HG03520 (cell line): Measurements from ENCODE around the gene CAPN11.
A peak's percentile ranks its signal among the peaks of the same experiment; 100 is the strongest.
"Not testable (repeated sequence)": the region's sequence is repeated elsewhere in the genome, so short reads cannot be mapped to it uniquely, and the experiment has no call there.

Experiments
- ATAC-seq: cut with Tn5 transposase; IDR thresholded peaks from one replicate; pipeline ENCODE4 v1.9.1; 2021; ENCODE audit warnings: mild to moderate bottlenecking, moderate library complexity; ENCODE audit not compliant: unreplicated experiment

CAPN11 gene

DNA sequence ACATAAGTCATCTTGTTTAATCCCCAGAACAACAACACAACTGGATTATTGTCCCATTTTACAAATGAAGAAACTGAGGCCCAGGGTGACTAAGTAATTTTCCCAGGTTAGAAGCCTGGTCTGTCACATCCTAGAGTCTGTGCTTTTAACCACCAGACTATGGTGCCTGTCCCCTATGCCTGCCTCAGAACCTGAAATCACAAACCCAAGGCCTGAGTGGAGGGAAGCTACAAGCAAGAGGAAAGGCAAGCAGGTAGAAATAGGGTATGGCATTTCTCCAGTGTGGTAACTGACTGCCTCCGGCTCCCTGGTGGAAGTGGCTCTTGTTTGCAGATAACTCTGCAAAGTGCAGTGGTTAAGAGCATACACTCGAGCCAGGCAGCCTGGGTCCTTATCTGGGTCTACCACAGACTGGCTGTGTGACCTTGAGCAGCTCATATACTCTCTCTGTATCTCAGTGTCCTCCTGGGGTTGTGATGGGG is 28.7 kb upstream of the CAPN11 start:
- no peak for ATAC-seq

DNA sequence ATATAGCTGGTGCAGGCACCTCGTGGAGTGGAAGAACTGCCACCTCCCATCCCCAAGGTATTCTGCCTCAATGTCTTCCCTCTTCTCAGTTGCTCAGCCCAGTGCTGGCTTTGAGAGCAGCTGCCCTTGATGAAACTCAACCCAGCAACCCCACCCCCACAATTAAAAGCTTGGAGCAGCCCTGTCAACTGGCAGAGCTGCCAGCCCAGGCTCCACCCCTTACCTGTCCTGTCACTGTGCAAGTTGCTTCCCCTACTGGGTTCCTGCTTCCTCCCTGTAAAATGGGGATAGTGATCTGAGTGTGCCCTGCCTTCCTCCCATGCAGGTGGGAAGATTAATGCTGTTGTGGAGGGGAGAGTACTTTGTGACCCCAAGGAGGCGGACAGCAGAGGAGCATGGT is 26.7 kb upstream of the CAPN11 start:
- no peak for ATAC-seq

DNA sequence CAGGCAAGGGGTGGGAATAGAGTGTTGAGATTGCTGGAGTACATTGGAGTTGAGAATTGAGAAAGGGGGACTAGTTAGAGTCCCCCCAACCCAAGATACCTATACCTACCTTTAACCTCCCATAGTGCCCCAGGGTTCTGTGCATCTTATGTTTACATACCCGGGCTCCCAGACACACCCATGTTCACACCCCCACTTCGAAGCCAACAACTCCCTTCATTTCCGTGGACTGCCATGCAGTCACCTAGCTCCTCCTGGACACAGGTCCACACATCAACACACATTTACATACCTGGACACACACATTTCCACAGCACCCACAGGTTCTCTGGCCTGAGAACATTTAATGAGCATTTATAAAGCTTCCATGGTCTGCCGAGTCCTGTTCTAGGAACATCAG is 26.1 kb upstream of the CAPN11 start:
- ATAC-seq: no peak

DNA sequence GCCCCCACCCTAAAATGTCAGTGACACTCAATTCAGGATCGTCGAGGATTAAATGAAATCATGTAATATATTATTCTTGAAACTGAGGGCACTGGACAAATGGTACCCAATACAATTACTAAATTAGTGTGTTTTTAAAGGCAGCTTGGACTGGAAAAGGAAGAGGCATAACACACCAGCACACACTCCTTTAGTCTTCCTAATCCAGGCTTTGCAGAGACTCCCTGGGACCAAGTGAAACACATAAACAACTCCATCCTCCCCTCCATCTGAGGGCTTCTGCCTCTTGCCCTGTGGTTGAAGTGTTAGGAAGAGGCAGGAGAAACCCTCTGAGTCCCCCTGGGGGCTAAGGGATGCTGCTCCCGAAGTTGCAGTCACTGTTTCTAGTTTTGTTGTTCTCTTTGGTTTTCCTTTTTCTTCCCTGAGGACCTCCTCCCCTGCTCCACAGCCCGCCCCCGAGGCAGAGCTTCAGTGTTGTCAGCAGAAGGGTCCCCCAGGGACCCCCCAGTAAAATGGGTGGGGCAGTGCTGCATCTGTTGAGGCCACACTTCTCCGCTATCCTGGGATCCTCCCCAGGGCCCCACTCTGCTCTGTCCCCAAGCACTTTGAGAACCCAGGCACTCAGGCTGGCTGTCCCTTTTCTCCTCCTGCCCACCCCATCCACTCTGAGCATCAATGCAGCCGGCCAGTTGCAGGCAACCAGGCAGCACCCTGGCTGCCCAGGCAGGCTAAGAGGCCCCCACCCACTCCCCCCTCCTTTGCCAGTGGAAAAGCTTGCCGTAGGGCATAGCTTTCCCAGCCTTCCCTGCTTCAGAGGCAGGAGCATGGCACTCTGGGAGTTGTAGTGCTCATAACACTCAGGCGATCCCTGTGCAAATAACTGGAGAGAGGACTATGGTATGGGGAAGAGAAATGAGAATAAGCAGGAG is 25.4 kb upstream of the CAPN11 start:
- ATAC-seq: no peak

DNA sequence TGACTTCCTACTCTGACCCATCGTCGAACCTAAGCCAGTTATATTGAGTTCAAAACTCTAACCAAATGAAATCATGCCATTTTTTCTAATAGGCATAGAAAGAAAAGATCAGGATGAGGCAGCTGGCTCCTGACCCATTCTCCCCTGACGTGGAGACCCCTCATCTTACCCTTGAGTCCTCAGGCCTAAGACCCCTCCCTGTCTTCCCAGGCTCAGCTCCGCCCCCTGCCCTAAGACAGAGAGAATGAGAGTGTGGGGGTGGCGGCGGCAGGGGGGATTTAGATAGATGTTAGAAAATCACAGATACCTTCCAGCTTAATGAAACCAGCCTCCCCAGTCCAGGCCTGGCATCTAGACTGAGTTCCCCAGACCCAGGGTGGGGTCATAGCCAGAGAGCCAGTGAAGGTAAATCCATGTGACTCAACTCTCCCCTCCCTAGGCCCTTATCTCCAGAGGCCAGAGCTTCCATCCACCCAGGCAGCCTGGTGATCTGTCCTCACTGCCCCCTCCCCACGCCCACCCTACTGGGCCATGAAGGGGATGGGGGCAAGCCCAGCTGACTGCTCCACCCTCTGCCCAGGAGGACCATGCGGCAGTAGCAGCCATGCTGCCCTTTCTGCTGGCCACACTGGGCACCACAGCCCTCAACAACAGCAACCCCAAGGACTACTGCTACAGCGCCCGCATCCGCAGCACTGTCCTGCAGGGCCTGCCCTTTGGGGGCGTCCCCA is 24.5 kb upstream of the CAPN11 start:
- no peak for ATAC-seq

DNA sequence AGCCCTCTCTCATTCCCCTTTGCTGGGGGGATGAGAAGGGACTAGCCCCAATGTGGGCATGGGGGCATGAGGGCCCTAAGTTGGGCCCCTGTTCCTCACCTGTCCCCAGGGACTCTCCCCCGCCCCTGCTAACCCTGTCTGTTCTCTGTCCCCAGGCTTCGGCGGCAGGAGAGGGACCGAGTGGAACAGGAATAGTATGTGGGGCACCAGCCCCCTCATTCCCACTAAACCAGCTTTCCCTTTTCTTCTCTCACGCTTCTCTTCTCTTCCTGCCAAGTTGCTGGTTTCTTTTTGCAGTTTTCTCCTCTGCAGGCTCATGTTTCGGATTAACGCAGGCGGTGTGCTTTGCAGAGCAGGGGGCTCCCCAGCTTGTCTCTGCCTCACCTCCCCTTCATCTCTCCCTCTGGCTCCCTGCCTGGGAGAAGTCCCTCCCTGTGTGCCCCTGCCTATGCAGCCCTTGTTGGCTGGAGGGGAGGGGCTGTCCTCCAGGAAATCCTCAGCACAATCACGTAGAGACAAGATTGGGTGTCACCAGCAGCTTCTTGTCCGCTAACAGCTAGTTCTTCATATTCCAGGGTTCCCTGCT is 23.4 kb upstream of the CAPN11 start:
- no peak for ATAC-seq

DNA sequence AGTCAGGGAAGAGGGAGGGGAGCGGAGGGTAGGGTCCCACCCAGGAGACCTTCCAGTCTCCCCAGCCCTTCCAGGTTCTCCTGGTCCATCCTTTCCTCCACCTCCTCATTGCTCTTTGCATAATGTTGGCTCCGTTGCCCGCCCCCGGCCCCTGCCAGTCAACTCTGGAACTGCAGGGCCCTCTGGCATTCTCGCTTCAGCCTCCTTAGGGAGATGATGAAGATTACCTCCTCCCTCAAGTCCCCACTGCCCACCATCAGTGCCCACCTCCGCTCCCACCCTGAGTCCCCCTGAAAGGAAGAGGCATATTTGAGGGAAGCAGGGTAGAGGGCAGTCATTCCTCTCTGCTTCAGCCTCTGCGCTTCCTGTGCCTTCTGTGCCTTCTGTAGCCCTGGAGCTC is 22.7 kb upstream of the CAPN11 start:
- ATAC-seq: no peak

DNA sequence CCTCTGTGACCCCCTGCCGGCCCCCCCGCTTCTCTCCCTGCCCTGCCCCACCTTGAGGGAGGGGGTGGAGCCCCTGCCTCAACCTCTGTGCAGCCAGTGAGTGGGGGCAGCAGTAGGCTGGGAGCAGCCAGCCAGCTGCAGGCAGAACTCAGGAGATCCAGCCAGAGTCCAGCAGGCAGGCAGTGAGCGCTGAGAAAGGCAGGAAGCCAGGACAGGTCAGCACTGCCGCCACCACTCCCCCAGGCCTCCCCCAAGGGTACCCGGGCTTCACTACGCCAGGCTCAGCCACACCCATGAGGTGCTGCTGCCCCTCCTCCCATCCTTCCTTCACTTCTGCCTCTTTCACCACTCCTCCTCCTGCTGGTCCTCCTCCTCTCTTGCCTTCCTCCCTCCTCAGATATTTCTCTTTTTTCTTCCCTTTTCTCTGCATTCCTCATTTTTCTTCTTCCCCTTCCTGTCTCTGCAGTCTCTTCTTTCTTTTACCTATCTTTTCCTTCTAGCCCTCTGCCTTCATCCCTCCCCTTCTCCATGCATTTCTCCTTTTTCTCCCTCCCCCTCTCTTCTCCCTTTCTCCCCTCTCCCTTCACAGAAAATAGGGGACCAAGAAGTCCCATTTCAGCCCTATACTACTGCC is 19.8 kb upstream of the CAPN11 start:
- ATAC-seq: no peak

DNA sequence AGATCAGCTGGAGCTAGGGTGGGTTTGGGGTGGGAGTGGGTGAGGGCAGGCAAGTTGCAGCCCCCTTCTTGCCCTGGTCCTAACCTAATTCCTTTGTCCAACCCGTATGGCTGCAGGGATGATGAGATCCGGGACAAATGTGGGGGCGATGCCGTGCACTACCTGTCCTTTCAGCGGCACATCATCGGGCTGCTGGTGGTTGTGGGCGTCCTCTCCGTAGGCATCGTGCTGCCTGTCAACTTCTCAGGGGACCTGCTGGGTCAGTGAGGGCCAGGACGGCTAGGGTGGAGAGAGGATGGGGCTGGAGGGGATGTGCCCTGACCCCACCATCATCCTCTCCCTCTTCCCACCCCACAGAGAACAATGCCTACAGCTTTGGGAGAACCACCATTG is 19.3 kb upstream of the CAPN11 start:
- no peak for ATAC-seq

- ATAC-seq: no peak
Measured at GRCh38 chr6:44142835-44143234, 15.8 kb upstream of the CAPN11 start.

- ATAC-seq: no peak
Measured at GRCh38 chr6:44143731-44144130, 14.9 kb upstream of the CAPN11 start.

DNA sequence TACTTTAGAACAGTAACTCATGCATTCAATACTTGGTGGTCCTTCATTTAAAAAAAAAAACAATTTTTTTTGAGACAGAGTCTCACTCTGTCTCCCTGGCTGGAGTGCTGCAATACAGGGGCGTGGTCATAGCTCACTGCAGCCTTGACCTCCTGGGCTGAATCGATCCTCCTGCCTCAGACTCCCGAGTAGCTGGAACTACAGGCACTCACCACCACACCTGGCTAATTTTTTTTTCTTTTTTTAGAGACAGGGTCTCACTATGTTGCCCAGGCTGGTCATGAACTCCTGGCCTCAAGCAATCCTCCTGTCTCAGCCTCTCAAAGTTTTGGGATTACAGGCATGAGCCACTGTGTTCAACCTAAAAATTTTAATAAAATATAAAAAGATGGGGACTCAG is 14.1 kb upstream of the CAPN11 start:
- not testable (repeated sequence) for ATAC-seq

DNA sequence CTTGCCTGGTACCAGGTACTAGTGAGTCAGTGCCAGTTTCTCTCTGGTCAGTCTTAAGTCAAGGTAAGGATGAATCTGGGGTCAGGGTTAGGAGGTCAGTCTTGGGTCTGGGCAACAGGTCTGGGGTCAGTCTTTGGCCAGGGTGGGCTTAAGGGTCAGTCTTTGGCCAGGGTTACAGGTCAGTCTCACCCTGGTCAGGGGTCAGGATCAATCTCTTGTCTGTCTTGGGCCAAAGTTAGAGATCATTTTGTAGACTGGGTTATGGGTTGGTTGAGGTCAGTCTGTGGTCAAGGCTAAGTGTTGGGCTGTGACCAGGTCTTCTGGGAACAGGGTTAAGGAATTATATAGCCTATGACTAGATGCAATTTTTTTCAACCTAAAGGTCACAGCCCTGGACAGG is 12.8 kb upstream of the CAPN11 start:
- no peak for ATAC-seq

GRCh38 chr6:44146685-44147084 is 11.9 kb upstream of the CAPN11 start:
- ATAC-seq: no peak

GRCh38 chr6:44147256-44147655 is 11.4 kb upstream of the CAPN11 start:
- no peak for ATAC-seq

GRCh38 chr6:44148306-44148705 is 10.3 kb upstream of the CAPN11 start:
- no peak for ATAC-seq

GRCh38 chr6:44149369-44150012 is 9.1 kb upstream of the CAPN11 start:
- no peak for ATAC-seq

DNA sequence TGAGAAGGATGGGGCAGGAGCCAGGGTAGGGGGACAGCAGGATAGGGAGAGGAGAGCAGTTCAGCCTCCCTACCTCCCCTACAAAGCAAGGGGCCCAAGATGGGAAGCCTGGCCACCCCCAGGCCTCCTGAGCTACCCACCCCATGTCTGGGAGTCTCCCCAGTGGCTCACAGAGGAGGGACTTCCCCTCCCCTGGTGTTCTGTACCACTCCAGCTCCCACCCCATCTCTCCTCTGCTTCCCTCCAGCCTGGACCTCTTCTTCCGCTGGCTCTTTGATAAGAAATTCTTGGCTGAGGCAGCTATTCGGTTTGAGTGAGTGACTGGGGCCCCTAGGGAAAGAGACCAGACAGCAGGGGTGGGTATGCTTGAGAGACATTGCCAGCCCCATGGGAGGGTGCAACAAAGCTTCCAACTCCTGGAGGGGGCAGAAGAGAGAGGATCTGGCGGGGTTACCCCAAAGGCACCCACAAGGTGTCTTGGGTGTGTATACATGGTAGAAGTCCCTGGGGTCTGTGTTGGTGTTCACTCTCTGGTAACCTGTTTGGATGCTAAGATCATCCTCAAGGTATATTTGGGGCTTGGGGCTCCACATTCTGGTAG is 8.2 kb upstream of the CAPN11 start:
- ATAC-seq: no peak

DNA sequence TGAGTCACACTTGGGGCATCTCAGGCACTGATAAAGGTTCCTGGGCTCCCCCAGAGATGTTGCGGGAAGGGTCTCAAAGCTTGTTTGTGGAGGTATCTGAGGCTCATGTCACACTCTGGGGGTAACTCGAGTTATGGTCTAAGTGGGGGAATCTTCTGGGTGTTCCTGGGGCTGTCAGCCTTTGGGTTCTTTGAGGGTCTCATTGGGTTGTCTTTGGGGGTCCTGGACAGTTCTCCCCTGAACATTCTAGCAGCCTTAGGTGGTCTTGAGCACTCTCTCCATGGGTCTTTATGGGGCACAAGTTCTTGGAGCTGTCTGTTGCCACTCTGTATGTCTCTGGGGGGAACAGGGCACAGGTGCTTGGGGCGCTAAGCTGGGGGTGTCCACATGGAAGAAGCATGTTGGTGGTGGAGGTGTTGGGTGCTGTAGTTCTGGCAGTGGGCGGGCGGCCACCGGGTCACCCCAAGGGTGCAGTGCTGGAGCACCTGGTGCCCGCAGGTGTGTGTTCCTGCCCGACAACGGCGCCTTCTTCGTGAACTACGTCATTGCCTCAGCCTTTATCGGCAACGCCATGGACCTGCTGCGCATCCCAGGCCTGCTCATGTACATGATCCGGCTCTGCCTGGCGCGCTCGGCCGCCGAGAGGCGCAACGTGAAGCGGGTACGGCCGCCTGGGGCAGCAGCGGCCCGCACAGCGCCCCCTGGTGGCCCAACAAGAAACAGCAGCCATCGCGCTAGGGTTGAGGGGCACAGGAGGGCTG is 7.1 kb upstream of the CAPN11 start:
- ATAC-seq: peak; percentile 64

- no peak for ATAC-seq
Measured at GRCh38 chr6:44152109-44152461, 6.5 kb upstream of the CAPN11 start.
